Measurements from ENCODE around the gene SDK2.

GRCh38 chr17:73391331-73392265, 252.6 kb downstream of the SDK2 start:
- TF ChIP-seq CTCF (IDR thresholded peaks at IDR 0.05; ENCODE audit: poor library complexity): no peak
- no peak for TF ChIP-seq EZH2 (IDR thresholded peaks at IDR 0.05; ENCODE audit: borderline replicate concordance)

All from hepatocyte (in vitro differentiated cells).